ENCODE data around the gene PIPOX. TPM values are rescaled to one million over a fixed set of nuclear protein-coding genes. Genes with fewer than 3 reads are reported as not detected.

The PIPOX gene
- 7.2 and 10.4 TPM in 2 replicates for total RNA-seq (2011; cell fraction: chromatin; rRNA removed; ENCODE audit: low replicate concordance)
- 6.4 and 7.5 TPM in 2 replicates for total RNA-seq (2011; cell fraction: nucleolus; rRNA removed)
- 6.7 and 6.8 TPM in 2 replicates for total RNA-seq (2011; cell fraction: nucleoplasm; rRNA removed)
- total RNA-seq (2014; rRNA removed): 0.24 and 2.2 TPM in 2 replicates
- total RNA-seq (2014; rRNA removed; fragmentation: Illumina TruSeq; extraction: Trizol): 0.35 and 0.62 TPM in 2 replicates
- total RNA-seq (2015; rRNA removed; fragmentation: Illumina TruSeq; extraction: Trizol): 0.38 and 0.72 TPM in 2 replicates
- total RNA-seq (2021): 0.58 and 0.60 TPM in 2 replicates
- 0.14 and 0.39 TPM in 2 replicates for polyA plus RNA-seq (2011; rRNA removed)
- polyA plus RNA-seq (2011; cell fraction: cytosol; rRNA removed): 0.27 and 0.52 TPM in 2 replicates
- polyA plus RNA-seq (2011; cell fraction: nucleus; rRNA removed): 0.58 and 1.5 TPM in 2 replicates
- 0.35 and 0.65 TPM in 2 replicates for polyA plus RNA-seq (2012)
- 0.22 and 0.43 TPM in 2 replicates for polyA plus RNA-seq (2014; fragmentation: Illumina TruSeq; extraction: Trizol)
- polyA plus RNA-seq (2014; fragmentation: Nextera tagmentation; extraction: Ambion mirVana): not detected
- polyA plus RNA-seq (2014; rRNA removed): 0.15 and 0.23 TPM in 2 replicates
- 3.4 and 4.3 TPM in 2 replicates for polyA minus RNA-seq (2011; rRNA and poly(A)+ RNA removed)
- polyA minus RNA-seq (2011; cell fraction: cytosol; rRNA and poly(A)+ RNA removed): 1.1 TPM in 1 of 2 replicates, not detected in the other
- 7.7 and 7.9 TPM in 2 replicates for polyA minus RNA-seq (2011; cell fraction: nucleus; rRNA and poly(A)+ RNA removed)
- not detected for Bru-seq, nascent RNA
- BruChase-seq, experiment 1, labeled RNA remaining after a 2-hour chase: not detected
- not detected for BruChase-seq, experiment 2, labeled RNA remaining after a 6-hour chase
- long read RNA-seq, experiment 1: 0 reads
- long read RNA-seq, experiment 2: 0 reads
- long read RNA-seq, experiment 3, partial matches to known transcripts: 0 of 1 reads
- long read RNA-seq, experiment 3, other reads (novel, unspliced or antisense): 1 of 1 reads

GRCh38 chr17:29042679-29043538 is at the start of gene PIPOX:
Gene PIPOX, plus strand, starts transcription at chr17:29043141. Its CDS starts 85 bp downstream, at chr17:29043226.
- Histone ChIP-seq H3K36me3 (ENCODE audit: control insufficient read depth, insufficient read depth, low read length) (no peaks in the 10 kb centered on the region), H3K9ac (ENCODE audit: insufficient read depth in 1 of 2, low read depth in 2 of 2, low read length in 2 of 2) (peak within 1 kb of the TSS in 1 of 2 experiments; percentile 50; a peak in 2 of 4 replicates), H3K4me2 (ENCODE audit: insufficient read depth, low read length) (peak within 1 kb of the TSS; percentile 3; the same call in 1 of the 2 replicates), H3K4me1 (replicated peaks in 1 of 2; ENCODE audit: control insufficient read depth in 2 of 2, insufficient read depth in 2 of 2, low read length in 2 of 2) (peaks cover 6 to 10% of the 10 kb centered on the region in 2 experiments; a peak in 4 of 5 replicates), H2AFZ (ENCODE audit: low read depth, low read length) (peak within 1 kb of the TSS; percentile 59; the same call in 1 of the 2 replicates), H3K27me3 (ENCODE audit: control insufficient read depth in 2 of 2, insufficient read depth in 2 of 2, low read length in 2 of 2) (peaks cover 20 to 25% of the 10 kb centered on the region in 2 experiments), H4K20me1 (replicated peaks; ENCODE audit: control insufficient read depth, insufficient read depth, low read length) (no peaks in the 10 kb centered on the region), H3K79me2 (ENCODE audit: control insufficient read depth, insufficient read depth, low read length) (no peaks in the 10 kb centered on the region), H3K27ac (ENCODE audit: extremely low read depth, low read depth, low read length) (no peak within 1 kb of the TSS), H3K9me1 (ENCODE audit: control insufficient read depth, insufficient read depth, low read length) (no peaks in the 10 kb centered on the region), H3K4me3 (no peak within 1 kb of the TSS), H3K9me3 (replicated peaks; ENCODE audit: control insufficient read depth, insufficient read depth, low read depth, low read length) (no peaks in the 10 kb centered on the region)
- no TSS peak for BruUV-seq (replicated peaks)
- ATAC-seq (peak; percentile 12; the same call in 2 of the 3 replicates), DNase-seq (ENCODE audit: extremely low read depth in 1 of 4, low spot score in 3 of 4) (peak in 2 of 4 experiments; percentile 23 to 38), FAIRE-seq (no peak)
- TF ChIP-seq NFIC (IDR thresholded peaks at IDR 0.05): peak; percentile 98
- TF ChIP-seq NR2C2 (CRISPR knock-in tag; IDR thresholded peaks at IDR 0.05): no peak
- peak; percentile 61; the same call in 1 of the 2 replicates for TF ChIP-seq NR2C2 (tag; IDR thresholded peaks at IDR 0.05)
- TF ChIP-seq KHSRP (IDR thresholded peaks at IDR 0.05): no peak
- peak in 1 of 3 experiments; percentile 23; a peak in 2 of 6 replicates for TF ChIP-seq CTCF (IDR thresholded peaks at IDR 0.05 in 2 of 3, conservative IDR thresholded peaks at IDR 0.05 in 1 of 3; ENCODE audit: insufficient read depth in 2 of 3, low read depth in 1 of 3, low read length in 3 of 3)
- TF ChIP-seq SMAD1 (IDR thresholded peaks at IDR 0.05; ENCODE audit: low read depth, low read length, partially characterized antibody): peak; percentile 58
- TF ChIP-seq ZNF175 (CRISPR knock-in tag; IDR thresholded peaks at IDR 0.05; ENCODE audit: low read depth): 0 out of 2 replicates have a peak, but pooled peaks have one; percentile 26
- no peak for TF ChIP-seq HMG20B (CRISPR knock-in tag; IDR thresholded peaks at IDR 0.05)
- no peak for TF ChIP-seq ZNF695 (CRISPR knock-in tag; IDR thresholded peaks at IDR 0.05)
- peak; percentile 93 for TF ChIP-seq NFIX (CRISPR knock-in tag; IDR thresholded peaks at IDR 0.05; ENCODE audit: low read depth)
- CTCF ChIA-PET (ENCODE audit: low intra/inter-chr PET ratio): interaction anchor here (0.7 kb wide), 1 partner anchor 78 kb away, joined by 3 read pairs; no protein-coding TSS in a partner anchor
- intact Hi-C loops (cut with micrococcal nuclease): no loop called here
- in situ Hi-C loops (cut with MboI): no loop called here
- 12% methylated on average over 10 of the region's 13 CpGs for WGBS (ENCODE audit: insufficient coverage, low coverage, missing lambda C conversion rate)
- POLR2A ChIA-PET: interaction anchor here (0.7 kb wide), 1 partner anchor 75 kb away, joined by 3 read pairs; no protein-coding TSS in a partner anchor

Data from K562 (cell line).